GM21528 (cell line): ENCODE data around the gene WBP2.
"Not testable (repeated sequence)": the region's sequence is repeated elsewhere in the genome, so short reads cannot be mapped to it uniquely, and the experiment has no call there.

ENCODE experiments used
- ATAC-seq: cut with Tn5 transposase; IDR thresholded peaks from one replicate; pipeline ENCODE4 v1.9.1; 2021; ENCODE audit warnings: mild to moderate bottlenecking, moderate library complexity; ENCODE audit not compliant: unreplicated experiment, low FRiP score

The WBP2 gene

GRCh38 chr17:75891022-75891604, 36.0 kb upstream of the WBP2 start:
- no peak for ATAC-seq

- no peak for ATAC-seq
Observed at GRCh38 chr17:75889454-75889853, 34.3 kb upstream of the WBP2 start.

GRCh38 chr17:75888484-75888883, 33.3 kb upstream of the WBP2 start:
- no peak for ATAC-seq

GRCh38 chr17:75885860-75886259, 30.7 kb upstream of the WBP2 start:
- ATAC-seq, result not testable (repeated sequence)

- no peak for ATAC-seq
Observed at GRCh38 chr17:75885431-75885830, 30.3 kb upstream of the WBP2 start.

- no peak for ATAC-seq
Observed at GRCh38 chr17:75881678-75882454, 26.7 kb upstream of the WBP2 start.

- ATAC-seq, result no peak
Observed at GRCh38 chr17:75880266-75880665, 25.1 kb upstream of the WBP2 start.

- no peak for ATAC-seq
Observed at GRCh38 chr17:75878174-75878998, 23.3 kb upstream of the WBP2 start, which contains the start of gene TRIM47. TRIM47 (minus strand) TSS chr17:75878581; CDS start chr17:75878548, 33 bp downstream.

- no peak for ATAC-seq
Observed at GRCh38 chr17:75877752-75878173, 22.6 kb upstream of the WBP2 start.

GRCh38 chr17:75876938-75877751, 22.0 kb upstream of the WBP2 start:
- ATAC-seq, result no peak

GRCh38 chr17:75876190-75876937, 21.2 kb upstream of the WBP2 start:
- no peak for ATAC-seq

GRCh38 chr17:75875940-75876189, 20.7 kb upstream of the WBP2 start:
- ATAC-seq, result no peak

- no peak for ATAC-seq
Observed at GRCh38 chr17:75875182-75875939, 20.2 kb upstream of the WBP2 start.

GRCh38 chr17:75874323-75875181, 19.4 kb upstream of the WBP2 start:
- ATAC-seq, result no peak

GRCh38 chr17:75873587-75874322, 18.6 kb upstream of the WBP2 start:
- ATAC-seq, result no peak

GRCh38 chr17:75872434-75873351, 17.6 kb upstream of the WBP2 start:
- ATAC-seq, result no peak

- not testable (repeated sequence) for ATAC-seq
Observed at GRCh38 chr17:75870228-75870627, 15.1 kb upstream of the WBP2 start.
